Fibroblast of skin of scalp (primary cell): ENCODE results near the gene CTDP1.

Experiments
- DNase-seq: peaks from one replicate; pipeline ENCODE4 v3.0.0-alpha.2; 2013

The CTDP1 gene

GRCh38 chr18:79786786-79787526 is 107.4 kb downstream of the CTDP1 start:
- peak; percentile 18 for DNase-seq

DNA sequence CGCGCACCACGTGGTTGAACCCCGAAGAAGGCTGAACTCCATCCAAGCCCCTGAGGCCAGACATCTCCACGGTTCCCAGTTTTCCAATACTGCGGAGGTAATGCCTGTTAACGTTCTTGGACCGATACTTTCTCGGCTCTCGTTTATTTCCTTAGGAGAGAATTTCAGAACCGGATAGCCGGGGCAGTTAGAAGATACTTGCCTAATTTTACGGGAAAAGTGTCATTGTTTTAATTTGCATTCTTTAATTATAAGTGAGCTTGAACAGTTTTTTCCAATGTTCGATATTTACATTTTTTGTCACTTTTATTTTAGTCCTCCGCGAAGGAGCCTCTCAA is 107.9 kb downstream of the CTDP1 start:
- no peak for DNase-seq

GRCh38 chr18:79787865-79788733 is 108.5 kb downstream of the CTDP1 start:
- no peak for DNase-seq

DNA sequence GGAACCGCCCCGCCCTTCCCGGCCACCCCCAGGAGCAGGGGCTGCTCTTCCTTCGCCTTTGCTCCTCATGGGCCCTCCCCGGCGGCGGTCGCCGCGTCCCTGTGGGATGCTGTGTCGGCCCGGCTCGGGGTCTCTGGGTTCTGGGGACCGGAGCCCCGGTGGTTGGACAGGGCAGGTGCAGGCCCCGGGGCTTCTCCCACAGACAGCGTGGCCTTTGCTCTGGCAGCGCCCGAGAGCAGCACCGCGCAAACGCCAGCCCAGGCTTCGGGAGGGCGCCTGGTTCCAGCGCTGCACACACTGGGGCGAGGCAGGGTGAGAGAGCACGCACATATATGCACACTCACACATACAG is 109.1 kb downstream of the CTDP1 start:
- no peak for DNase-seq

DNA sequence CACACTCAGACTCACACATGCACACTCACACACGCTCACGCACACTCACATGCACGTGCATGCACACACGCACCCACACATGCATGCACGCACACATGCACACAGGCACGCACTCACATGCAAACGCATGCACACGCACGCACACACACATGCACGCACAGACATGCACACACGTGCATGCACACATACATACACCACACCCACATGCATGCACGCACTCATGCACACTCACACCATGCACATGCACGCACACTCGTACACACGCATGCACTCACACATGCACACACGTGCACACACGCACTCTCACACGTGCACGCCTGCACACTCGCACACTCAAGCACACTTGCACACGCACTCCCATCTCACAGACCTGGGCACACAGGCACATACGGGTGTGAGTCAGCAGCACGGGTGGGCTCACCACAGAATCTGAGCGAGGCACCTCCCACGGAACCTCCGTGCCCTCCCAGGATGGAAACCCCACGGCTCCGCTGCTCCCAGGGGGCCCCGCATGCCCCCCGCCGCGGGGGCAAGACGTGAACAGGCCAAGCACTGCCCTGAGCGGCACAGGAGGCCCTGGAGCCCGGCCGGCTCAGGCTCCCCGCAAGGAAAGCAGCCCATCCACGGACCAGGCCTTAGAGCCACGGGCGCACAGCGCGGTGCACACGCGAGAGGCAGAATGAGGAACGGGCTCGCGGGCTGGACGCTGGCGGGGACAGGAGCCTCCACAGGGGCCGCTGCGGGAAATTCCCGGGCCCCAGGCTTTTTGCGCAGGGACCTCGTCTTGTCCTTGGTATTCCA is 109.7 kb downstream of the CTDP1 start:
- no peak for DNase-seq

- DNase-seq = no peak
Measured at GRCh38 chr18:79789901-79790890, 110.6 kb downstream of the CTDP1 start.

GRCh38 chr18:79790996-79791972 is 111.7 kb downstream of the CTDP1 start:
- DNase-seq = peak; percentile 90

- no peak for DNase-seq
Measured at GRCh38 chr18:79792096-79792987, 112.7 kb downstream of the CTDP1 start.

- DNase-seq = no peak
Measured at GRCh38 chr18:79792988-79793355, 113.4 kb downstream of the CTDP1 start.

GRCh38 chr18:79794846-79795245 is 115.2 kb downstream of the CTDP1 start:
- DNase-seq = no peak

DNA sequence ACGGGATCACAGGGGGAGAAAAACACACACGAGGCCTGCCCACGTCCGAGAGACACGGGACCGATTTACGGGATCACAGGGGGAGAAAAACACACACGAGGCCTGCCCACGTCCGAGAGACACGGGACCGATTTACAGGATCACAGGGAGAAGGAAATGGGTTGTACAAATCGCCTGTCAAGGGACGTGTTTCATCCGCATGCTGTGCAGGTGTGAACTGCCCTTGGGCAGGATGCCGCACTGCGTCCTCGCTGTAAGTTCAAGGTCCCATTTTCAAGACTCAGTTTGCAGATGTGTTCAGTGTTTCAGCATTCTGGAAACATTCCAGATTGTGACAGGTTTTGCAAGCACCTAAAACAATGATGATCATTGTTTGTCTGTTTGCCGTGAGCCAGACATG is 115.8 kb downstream of the CTDP1 start:
- DNase-seq = no peak

GRCh38 chr18:79796016-79796415 is 116.4 kb downstream of the CTDP1 start:
- no peak for DNase-seq

GRCh38 chr18:79796531-79797405 is 117.2 kb downstream of the CTDP1 start:
- no peak for DNase-seq

DNA sequence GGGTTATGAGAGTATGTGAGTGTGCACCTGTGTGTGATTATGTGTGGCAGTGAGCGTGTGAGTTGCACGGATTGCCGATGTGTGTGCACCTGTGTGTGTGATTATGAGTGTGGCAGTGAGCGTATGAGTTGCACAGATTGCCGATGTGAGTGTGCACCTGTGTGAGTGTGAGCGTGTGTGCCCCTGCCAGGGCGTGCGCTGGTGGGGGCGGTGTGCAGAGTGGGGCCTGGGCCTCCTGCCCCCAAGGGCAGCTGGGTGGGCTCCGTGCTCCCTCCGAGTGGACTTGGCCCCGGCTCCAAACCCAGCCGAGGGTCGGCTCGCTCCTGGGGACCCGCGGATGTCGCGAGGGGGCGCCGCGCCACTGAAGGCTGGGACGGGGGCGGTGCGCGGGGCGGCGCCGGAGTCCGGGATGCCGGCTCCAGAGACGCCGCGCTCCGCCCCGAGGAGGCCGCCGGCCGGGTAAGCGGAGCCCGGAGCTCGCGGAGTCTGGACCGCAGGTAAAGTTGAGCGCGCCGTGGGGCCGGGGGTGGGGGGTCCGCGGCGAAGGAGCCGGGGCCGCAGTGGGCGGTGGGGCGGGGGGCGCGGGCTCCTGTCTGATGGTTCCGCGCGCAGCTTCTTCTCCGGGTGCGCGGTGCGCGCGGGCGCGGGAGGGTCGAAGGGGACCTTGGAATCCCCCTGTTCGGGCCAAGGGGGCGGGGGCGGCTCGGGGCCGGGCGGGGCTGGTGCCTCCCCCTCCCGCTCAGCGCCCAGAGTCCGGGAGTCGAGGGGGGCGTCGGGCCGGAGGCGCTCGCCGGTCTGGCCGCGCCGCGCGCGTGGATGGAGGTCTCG is 118.1 kb downstream of the CTDP1 start, which contains the start of gene KCNG2:
KCNG2 (plus strand) TSS at position 421 of the 828 bp plus-strand sequence. CDS start 65,730 bp downstream, outside the sequence.
- no peak for DNase-seq

- no peak for DNase-seq
Measured at GRCh38 chr18:79798346-79798998, 118.9 kb downstream of the CTDP1 start.

DNA sequence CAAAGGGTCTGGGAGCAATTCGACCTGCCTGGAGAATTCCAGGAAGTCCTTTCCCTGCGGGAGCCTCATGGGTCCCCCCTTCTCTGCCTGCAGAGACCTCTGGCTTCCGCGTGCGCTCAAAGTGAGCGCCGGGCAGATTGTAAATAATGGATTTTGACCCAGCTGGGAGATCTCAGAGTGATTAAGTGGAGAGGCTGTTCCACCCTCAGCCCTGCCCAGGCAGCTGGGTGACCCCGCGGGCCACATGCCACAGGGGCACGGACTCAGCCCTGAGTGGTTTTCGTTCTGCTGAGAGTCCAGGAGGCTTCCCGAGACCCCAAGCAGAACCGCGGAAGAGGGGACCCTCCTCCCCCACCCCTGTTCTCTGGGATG is 119.4 kb downstream of the CTDP1 start:
- no peak for DNase-seq
